ENCODE results near the gene PDPK1.

Gene PDPK1

DNA sequence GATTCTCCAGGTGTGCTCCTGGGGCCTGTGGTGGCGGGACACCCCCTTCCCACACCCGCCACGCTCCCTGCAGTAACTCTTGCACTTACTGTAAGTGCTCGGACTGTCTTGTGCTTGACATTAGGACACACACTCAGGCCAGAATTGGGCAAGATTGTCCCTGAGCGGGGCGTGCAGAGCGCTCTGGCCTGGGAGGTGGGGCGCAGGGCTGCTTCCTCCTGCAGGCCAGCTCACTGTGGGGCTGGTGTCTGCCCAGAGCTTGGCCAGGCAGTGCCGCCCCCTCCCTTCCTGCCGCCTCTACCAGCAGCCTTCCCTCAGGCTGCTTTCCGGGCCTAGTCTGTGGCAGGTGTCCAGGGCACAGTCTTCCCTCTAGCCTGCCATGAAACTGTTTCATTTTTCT, 30.2 kb upstream of the PDPK1 start:
- no peak for DNase-seq

DNA sequence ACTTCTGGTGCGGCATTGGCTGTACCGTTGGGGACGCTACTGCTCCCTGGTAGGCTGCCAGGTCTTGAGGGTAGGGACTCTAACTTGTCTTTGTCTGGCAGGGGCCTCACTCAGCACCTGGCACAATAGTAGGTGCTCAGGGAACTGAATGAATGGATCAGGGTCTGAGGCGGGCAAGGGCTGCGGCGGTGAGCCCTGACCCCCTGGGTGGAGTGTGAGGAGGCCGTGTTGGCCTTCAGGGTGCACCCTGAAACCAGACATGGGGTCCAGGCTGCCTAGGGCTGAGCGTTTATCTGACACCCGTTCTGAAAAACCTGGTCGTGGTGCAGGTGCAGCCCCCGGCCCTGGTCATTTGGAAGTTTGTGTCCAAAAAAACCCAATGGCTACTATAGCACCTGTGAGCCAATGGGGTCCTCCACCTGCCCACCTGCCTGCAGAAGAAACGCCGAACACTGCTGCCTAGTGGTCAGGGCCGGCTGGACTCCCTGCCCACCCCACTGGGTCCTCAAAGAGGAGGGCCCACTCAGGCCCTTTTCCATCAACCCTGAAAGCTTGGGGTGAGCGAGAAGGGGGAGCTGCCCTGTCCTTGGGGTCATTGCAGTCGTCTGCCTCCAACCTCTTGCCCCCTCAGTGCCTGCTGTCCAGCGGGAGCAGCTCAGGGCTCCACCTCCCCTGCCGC, 29.0 kb upstream of the PDPK1 start:
- no peak for DNase-seq

DNA sequence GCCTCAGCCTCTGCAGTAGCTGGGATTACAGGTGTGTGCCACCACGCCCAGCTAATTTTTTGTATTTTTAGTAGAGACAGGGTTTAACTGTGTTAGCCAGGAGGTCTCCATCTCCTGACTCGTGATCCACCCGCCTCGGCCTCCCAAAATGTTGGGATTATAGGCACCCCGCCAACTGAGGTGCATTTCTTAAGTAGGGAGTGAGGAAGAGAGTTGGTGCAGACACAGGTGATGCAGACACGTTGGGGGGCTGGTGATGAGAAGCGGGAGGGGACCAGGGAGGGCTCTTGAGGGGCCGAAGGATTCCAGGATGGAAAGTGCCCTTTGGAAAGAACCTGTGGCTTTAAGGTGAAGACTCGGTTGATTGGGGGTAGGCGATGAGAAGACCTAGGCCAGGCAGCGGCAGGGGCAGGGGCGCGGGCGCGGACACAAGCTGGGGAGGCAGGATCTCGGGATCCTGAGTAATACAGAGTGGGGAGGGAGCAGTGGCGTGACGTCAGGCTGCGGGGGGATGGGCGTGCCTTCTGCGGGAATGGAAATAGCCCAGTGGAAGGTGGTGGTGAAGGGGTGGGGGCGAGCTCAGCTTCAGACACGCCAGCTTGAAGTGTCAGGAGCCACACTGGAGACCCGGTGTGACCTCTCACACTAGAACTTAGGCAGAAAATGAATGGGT, 26.6 kb upstream of the PDPK1 start:
- DNase-seq = no peak

DNA sequence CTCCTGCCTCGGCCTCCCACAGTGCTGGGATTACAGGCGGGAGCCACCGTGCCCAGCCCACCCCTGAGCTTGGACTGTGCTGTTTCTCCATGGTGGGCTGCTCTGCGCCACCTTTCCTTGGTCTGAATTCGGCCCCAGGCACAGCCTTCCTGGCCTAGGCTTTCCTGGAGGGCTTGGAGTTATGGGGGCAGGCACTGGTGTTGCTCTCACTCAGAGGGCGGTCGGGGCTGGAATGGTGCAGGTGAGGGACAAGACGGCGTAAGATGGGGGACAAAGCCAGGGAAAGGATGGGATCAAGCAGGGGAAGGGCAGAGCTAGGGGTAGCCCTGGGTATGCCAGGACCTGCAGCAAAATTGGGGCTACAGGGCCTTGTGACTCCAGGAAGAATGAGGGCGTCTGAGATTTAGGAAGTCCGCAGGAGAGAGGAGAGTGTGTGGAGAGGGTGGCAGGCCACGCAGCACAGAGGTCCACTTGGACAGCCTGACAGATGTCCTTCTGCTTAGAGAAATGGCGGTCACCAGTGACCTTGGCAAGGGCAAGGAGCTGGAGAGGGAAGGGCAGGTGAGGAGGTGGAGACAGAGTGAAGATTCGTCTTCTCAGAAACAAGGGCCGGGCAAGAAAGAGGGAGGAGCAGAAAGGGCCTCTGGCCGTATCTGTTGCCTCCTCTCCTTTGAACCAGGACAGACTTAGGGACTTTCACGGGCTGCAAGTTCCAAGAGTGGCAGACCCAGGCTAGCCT, 25.7 kb upstream of the PDPK1 start:
- no peak for DNase-seq

DNA sequence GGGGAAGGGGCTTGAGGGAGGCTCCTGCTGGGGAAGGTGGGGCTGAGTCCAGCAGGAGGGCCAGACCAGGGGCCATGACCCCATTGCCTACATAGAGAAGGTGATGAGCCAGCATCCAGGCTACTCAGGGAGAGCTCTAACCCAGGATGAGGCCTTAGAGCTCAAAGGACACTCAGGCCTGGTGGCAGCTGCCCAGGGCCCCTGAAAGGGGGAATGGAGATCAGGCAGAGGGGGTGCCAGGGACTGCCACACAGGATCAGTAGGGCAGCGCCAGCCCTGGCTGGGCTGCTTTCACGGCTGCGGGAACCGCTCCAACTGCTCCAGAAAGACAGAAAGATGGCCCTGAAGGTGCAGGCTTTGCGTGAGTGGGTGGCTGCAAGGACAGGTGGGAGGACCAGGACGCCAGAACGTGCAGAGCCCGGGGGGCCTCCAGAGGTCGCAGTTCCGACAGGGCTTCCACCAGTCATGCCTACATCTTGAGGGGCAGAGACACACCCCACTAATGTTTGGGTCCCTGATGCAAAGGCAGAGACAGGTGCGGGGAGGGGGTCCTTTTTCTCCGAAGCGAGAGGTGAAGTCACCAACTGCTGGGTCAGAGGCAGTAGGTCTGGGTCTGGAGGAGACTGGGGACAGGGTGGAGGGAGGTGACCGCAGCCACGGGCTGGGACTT, 25.0 kb upstream of the PDPK1 start:
- peak; percentile 47 for DNase-seq

DNA sequence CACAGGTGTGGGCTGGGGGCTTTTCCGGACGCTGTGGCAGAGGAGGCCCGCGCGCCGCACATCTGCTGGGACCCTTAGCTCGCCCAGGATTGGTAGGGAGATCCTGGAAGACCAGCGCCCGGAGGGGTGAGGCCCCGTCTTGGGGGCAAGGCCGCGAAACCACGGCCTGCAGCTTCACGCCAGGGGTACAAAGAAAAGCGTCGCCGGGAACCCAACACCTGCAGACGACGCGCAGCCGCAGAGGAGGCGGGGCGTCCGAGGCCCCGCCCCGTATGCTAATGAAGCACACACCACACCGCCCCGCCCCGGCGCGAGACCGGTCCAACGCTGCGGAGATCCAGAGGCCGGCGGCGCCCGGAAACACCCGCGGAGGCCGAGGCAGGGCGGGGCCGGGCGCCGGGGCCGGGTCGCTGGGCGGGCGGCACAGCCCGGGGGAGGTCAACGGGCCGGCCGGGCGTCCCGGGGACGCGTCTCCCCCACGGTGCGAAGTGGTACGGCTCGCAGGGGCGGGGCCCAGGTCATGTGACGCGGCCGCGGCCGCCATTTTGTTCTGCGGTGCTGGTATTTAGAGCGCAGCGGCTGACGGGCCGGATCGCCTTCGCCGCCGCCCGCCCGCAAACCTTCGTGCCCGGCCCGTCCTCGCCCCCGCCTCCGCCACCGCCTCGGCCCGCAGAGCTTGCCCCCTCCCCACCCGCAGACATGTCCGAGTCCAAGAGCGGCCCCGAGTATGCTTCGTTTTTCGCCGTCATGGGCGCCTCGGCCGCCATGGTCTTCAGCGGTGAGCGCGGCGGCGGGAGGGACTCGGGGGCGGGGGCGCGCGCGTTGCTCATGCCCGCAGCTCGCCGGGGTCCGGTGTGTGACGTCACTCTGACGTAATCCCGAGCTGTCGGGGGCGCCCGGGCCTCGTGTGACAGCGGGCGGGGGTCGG, 24.2 kb upstream of the PDPK1 start, which contains the start of gene ATP6V0C:
TSS of gene ATP6V0C (plus strand) at position 548 of the 928 bp plus-strand sequence. CDS start at position 700, 152 bp downstream.
- DNase-seq = peak; percentile 94

DNA sequence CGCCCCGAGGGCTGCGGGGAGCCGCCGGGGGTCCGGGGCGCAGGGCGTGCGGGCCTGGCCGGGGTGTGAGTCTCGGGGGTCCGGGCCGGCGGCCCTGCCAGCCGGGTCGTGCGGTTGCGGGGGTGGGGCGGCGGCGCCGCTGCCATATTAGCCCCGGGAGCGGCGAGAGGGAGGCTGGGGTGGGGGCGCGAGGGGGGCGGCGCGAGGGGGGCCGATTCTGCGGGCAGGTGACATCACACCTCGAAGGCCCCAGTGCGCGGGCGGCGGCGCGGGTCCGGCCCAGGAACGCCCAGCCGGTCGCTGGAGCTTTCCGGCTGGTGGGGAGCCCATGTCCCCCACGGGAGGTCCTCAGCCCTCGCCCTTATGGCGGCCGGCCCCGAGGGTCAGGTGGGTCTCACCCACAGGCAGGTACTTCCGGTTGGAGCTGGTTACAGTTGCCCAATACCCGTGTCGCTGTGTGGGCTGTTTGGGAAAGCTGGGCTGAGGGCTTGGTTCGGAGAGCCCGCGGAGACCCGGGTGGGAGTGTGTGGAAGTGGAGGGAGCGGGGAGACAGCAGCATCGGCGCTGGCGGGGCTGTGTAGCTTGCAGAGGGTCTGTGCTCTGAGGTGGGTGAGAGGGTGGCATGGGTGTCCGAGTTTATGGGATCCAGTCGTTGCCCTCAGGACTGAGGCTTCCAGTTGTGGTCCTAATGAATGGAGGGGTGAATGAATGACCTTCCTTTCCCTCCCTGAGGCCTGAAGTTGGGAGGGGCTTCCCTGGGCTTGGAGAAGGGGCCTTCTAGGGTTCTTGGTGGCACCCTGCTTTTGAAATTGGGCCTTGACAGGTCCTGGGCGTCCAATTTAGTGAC, 23.3 kb upstream of the PDPK1 start:
- peak; percentile 60 for DNase-seq

DNA sequence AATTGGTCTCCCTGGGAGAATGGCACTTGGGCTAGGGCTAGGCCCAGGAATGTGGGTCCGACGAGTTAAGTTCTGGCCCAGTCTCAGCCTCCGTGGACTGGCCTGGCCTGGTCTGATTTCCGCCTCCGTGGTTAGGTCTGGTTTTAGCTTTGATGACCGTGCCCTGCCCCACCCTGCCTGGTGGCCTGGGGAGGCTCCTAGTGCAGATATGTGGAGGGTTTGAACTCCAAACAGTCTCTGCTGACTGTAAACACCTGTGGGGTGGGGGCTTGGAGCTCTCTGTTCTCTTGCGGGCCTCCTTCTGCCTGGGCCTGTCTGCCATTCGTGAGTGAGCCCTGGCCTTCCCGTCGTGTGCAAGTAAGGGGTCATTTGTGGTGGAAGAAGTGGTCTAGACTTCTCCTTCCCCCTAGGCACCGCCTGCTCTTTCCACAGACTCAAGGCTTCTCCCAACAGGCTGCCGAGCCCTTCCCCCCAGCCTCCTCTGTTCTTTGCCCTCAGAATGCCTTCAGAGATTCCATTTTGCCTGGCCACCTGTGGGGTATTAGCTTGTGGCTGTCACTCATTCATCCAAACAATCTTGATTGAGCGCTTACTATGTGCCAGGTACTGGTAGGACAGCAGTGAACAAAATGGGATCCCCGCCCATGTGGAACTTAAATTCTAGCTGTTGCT, 22.5 kb upstream of the PDPK1 start:
- DNase-seq = no peak

DNA sequence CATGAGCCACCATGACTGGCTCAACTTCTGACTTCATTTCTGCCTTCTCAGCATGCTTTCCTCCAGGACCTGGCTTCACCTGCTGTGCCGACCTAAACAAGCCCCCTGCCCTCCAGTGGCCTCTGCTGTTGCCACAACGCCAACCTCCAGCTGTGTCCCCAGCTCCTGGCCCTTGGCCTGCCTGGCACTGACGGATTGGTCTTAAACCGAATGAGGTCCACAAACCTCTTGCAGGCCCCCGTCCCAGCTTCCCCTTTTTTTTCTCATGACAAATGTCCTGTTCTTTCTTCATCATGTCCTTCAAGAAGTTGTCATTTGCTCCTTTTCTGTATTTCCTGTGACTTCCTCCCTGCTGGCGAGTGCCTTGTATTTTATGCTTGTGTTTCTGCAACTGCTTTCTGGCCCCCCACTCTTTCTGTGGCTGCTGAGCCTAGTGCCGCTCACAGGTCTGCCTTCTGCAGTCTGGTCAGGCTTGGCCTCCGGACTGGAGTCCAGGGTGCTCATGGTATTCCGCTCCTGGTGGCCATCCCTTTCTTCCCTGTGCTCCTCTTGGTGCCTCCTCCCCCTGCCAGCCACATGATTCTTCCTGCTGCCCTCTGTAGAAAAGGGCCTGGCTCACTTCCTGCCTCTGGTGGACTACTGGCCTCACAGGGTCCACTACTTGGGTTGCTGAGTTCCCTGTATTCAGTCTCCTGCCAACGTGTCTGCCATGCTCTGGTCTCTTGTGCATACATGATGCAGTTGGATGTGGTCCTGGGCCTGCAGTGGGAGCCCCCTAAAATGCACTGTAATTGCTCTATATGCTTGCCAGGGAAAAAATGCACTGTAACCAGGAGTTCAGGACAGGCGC, 21.2 kb upstream of the PDPK1 start:
- DNase-seq = no peak

DNA sequence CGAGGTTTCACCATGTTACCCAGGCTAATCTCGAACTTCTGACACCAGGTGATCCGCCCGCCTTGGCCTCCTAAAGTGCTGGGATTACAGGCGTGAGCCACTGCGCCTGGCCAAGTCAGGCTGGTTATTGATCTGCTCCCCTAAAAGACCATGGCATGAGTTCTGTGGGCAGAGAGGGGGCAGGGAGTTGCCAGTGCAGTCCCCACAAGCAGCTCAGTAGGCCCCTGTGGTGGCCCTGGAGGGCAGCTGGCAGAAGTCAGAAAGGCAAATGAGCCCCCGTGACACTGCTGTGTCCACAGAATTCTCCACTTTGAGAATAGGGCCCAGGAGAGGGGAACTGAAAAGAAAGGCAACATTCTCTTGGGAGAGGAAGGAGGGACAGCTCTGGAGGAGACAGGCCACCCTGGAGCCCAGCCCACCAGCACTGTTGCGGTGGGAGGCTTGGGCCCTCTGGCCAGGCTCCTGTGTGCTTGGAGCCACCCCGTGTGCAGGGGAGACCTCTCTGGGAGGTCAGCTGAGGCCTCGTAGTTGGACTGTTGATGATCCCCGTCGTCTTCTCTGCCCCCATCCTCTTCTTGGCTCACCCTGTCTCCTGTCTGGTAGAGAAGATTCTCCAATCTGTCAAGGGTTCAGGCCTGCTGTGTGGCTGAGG, 19.7 kb upstream of the PDPK1 start:
- DNase-seq = no peak

DNA sequence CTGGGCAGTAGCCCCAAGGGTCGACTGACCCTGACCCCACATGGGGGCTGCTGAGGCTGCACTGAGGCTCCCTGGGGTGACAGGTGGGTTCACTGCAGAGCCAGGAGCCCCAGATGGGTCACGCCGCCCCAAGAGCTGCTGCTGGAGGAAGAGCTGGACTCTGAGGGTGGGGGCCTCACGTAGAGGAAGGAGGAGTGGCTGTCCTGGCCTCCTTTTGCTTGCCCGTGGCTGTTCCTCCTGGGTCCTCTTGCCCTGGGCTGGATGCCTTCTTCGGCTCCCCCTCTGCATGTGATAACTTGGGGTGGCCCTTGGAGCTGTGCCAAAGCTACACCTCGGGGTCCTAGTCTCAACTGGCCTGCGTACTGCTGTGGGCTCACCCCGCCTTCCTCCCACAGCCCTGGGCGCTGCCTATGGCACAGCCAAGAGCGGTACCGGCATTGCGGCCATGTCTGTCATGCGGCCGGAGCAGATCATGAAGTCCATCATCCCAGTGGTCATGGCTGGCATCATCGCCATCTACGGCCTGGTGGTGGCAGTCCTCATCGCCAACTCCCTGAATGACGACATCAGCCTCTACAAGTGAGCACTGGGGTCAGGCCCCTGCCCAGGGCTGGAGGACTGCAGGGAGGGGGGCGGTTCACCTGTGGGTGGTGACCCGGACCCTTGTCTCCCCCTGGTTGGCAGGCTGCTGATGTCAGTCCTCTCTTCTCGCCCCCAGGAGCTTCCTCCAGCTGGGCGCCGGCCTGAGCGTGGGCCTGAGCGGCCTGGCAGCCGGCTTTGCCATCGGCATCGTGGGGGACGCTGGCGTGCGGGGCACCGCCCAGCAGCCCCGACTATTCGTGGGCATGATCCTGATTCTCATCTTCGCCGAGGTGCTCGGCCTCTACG, 18.8 kb upstream of the PDPK1 start:
- no peak for DNase-seq

DNA sequence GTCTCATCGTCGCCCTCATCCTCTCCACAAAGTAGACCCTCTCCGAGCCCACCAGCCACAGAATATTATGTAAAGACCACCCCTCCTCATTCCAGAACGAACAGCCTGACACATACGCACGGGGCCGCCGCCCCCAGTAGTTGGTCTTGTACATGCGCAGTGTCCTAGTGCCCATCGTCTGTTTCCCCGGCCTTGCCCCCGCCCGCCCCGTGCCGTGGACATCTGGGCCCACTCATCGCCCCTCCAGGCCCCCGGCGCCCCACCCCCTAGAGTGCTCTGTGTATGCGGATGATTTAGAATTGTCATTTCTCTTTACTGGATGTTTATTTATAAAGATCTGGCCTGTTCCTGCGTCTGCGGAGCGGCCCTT, 18.1 kb upstream of the PDPK1 start:
- no peak for DNase-seq

DNA sequence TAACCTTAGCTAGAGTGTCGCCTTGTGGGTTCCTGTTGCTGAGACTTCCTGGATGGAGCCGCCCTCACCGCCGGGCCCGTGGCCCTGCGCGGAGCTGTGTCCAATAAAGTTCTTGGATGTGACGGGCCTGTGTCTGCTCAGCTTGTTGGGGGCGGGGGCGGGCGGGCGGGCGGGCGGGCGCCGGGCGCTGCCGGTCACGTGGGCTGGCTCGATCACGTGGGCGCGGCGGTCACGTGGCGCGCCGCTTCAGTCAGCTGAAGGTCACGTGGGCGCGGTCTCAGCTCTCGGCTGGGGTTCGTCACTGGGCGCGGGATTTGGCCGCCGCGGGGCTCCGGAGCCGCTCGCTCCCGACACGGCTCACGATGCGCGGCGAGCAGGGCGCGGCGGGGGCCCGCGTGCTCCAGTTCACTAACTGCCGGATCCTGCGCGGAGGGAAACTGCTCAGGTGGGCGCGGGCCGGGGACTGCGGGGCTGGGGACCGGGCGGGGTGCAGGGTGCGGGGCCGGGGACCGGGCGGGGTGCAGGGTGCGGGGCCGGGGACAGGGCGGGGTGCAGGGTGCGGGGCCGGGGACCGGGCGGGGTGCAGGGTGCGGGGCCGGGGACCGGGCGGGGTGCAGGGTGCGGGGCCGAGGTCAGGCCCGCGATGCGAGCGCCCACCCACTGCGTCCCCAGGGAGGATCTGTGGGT, 17.6 kb upstream of the PDPK1 start, which contains the start of gene AMDHD2:
TSS of gene AMDHD2 (plus strand) at position 275 of the 687 bp plus-strand sequence. CDS start at position 363, 88 bp downstream.
- DNase-seq = peak; percentile 91

DNA sequence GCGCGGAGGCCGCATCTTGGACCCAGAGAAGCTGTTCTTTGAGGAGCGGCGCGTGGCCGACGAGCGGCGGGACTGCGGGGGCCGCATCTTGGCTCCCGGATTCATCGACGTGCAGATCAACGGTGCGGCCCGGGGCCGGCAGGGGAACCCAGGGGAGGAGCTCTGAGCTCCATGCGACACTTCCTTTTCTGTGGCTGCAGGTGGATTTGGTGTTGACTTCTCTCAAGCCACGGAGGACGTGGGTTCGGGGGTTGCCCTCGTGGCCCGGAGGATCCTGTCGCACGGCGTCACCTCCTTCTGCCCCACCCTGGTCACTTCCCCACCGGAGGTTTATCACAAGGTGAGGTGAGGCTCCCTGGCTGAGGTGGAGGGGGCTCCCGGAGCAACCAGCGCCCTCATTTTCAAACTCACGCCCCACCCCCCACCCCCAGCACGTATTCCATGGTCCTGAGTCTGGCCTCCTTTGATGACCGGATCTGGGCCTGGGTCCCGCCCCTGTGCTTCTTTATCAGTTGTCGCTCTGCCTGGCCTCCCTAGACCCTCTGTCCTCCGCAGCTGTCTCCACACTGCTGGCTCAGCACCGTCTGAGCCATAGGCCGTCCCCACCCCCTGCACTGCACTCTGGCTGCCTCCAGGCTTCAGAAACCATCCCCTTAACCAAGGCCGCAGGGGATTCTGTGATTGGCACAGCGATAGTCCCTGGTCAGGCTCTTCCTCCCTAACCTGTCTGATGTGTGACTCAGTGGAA, 16.9 kb upstream of the PDPK1 start:
- DNase-seq = peak; percentile 88

DNA sequence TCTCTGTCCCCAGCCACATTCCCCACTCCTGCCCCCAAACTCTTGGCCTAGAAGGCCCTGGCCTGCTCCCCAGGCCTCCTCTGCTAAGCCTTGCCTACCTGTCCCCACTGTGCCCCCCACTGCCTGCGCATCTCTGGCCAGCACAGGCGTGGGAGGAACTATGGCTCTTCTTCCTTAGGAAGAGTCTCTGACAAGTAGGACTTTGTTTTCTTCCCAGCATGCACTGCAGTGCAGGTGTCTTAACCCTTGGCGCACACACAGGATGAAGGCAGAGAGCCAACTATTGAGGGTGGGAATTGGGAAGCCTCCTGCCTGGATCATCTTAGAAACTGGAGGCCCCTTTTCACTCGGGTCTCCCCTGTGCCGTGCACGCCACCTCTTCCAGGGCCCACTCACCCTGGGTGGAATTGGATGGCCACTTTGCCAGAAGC, 14.0 kb upstream of the PDPK1 start:
- DNase-seq = no peak

DNA sequence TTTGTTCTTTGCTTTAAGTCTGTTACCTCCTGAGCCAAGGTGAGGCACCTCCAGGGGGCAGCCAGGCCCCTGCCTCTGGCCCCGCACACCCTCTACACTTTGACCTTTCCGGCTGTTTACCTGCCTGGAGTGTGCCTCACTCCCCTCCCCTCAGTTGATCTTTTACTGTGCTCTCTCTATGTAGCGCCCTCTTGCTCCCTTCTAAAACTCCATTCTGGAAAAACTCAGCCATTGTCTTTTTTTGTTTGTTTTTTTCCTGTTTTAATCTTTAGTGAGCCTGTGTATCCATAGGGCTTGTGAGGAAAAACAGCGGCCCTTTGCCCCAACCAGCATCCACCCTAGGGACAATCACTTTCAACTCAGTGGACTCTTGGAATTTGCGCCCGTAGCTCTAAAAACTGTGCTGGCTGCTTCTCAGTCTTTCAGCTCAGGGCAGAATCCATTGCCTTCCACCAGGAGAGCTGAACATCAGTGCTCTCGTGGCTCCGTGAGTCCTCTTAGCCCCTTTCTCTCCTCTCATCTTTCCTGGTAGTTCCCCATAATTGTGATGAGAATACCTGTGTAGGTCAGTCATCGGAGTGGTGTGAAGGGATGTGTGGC, 13.4 kb upstream of the PDPK1 start:
- no peak for DNase-seq
